ENCODE measurements around the gene RHBDD1.

DNA sequence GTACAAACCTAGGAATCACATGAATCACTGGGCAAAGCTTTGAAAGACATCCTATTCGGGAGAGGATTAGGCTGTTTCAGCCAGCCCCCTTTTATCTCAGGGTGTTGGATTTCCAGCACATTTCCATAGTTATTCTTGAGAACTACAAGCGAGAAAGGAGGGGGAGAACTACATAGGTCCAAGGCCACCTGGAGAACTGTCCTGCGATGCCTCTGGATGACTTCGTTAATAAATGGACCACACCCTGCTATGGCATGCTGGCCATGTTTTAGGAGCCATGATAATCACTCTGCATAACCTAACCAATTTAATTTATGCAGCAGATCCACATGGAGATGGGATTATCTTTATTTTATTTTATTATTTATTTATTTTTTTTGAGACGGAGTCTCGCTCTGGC is 29.9 kb downstream of the RHBDD1 start:
- TF ChIP-seq POLR2A (IDR thresholded peaks at IDR 0.05; ENCODE audit: low read length), result no peak
- TF ChIP-seq GATA1 (IDR thresholded peaks at IDR 0.05; ENCODE audit: low read depth, low read length), result no peak

All from erythroblast (primary cell).